B cell (primary cell): ENCODE measurements around the gene CD36. TPM values are rescaled to one million over a fixed set of nuclear protein-coding genes. Genes with fewer than 3 reads are reported as not detected.

Experiments used
- ATAC-seq: fragments of 200-7000 bp; cut with Tn5 transposase; one replicate; pipeline ENCODE4 v1.10.0; 2021; ENCODE audit warnings: low read depth, mild to moderate bottlenecking, moderate number of reproducible peaks, moderate library complexity
- CTCF ChIA-PET: fragments of 350-600 bp; sonication (Branson Sonifier 250); formaldehyde crosslinking; loops from one replicate; lab custom pipeline; 2021; ENCODE audit warnings: antibody characterized with exemption, inconsistent platforms; lab: Charles Lee
- POLR2A ChIA-PET: fragments of 350-600 bp; sonication (Branson Sonifier 250); formaldehyde crosslinking; loops from one replicate; lab custom pipeline; 2021; ENCODE audit warnings: antibody characterized with exemption; lab: Charles Lee
- DNase-seq: peaks from one replicate; pipeline ENCODE4 v3.0.0; 2013
- H2AFZ ChIP-seq: 2 replicates; pipeline ENCODE4 v1.6.1; 2012; ENCODE audit warnings: mild to moderate bottlenecking, low read depth, low read length; ENCODE audit not compliant: insufficient read depth, poor library complexity, severe bottlenecking
- H3K27ac ChIP-seq, 2 donors: 1 replicate in 1 of 2; 2 replicates in 1 of 2; pipeline ENCODE4 v1.5.1; 2012 to 2013; ENCODE audit warnings: low read length in 2 of 2, mild to moderate bottlenecking in 2 of 2, moderate library complexity in 1 of 2
- H3K27me3 ChIP-seq, 4 experiments: fragments of 200-600 bp in 1 of 4; sonication (generic) in 1 of 4; replicated peaks in 1 of 4; 1 replicate in 2 of 4; 2 replicates in 2 of 4; pipeline versions ENCODE4 v1.6.1 to v1.7.0; 2013 to 2016; ENCODE audit warnings: low read length in 3 of 4, mild to moderate bottlenecking in 2 of 4, mixed read lengths in 1 of 4, moderate library complexity in 1 of 4; ENCODE audit not compliant: insufficient read depth in 4 of 4, control insufficient read depth in 3 of 4; ENCODE audit errors: control extremely low read depth in 1 of 4
- H3K36me3 ChIP-seq, 2 experiments: replicated peaks in 1 of 2; 1 replicate in 1 of 2; 2 replicates in 1 of 2; pipeline versions ENCODE4 v1.6.1 to v1.7.1; 2013; ENCODE audit warnings: low read length in 1 of 2; ENCODE audit not compliant: insufficient read depth in 2 of 2, control insufficient read depth in 1 of 2; ENCODE audit errors: control extremely low read depth in 1 of 2, extremely low read depth in 1 of 2
- H3K4me1 ChIP-seq, 2 donors: fragments of 200-600 bp in 1 of 2; sonication (generic) in 1 of 2; 1 replicate in 1 of 2; 2 replicates in 1 of 2; pipeline versions ENCODE4 v1.5.1 to v1.6.1; 2013 to 2017; ENCODE audit warnings: low read length in 2 of 2; ENCODE audit not compliant: control insufficient read depth in 2 of 2, insufficient read depth in 2 of 2
- H3K4me2 ChIP-seq: replicated peaks from 2 replicates; pipeline ENCODE3; 2012; ENCODE audit warnings: mild to moderate bottlenecking, low read depth, low read length; ENCODE audit not compliant: poor library complexity, severe bottlenecking
- H3K4me3 ChIP-seq, 5 experiments: fragments of 200-600 bp in 1 of 5; sonication (generic) in 1 of 5; 1 replicate in 3 of 5; 2 replicates in 2 of 5; pipeline versions ENCODE4 v1.5.1 to v1.7.0; 2011 to 2016; ENCODE audit warnings: low read length in 4 of 5, mild to moderate bottlenecking in 4 of 5, low read depth in 2 of 5, control low read depth in 1 of 5, moderate library complexity in 1 of 5; ENCODE audit not compliant: insufficient read depth in 1 of 5; ENCODE audit errors: control extremely low read depth in 1 of 5, extremely low read depth in 1 of 5
- H3K79me2 ChIP-seq: fragments of 200-600 bp; sonication (generic); one replicate; pipeline ENCODE4 v1.6.0; 2016; ENCODE audit warnings: low read length; ENCODE audit not compliant: control insufficient read depth, insufficient read depth
- H3K9ac ChIP-seq: fragments of 200-600 bp; sonication (generic); 2 replicates; pipeline ENCODE4 v1.6.1; 2017; ENCODE audit warnings: mild to moderate bottlenecking, low read length, moderate library complexity
- H3K9me3 ChIP-seq, 3 donors: one replicate each; pipeline versions ENCODE4 v1.6.1 to v1.7.1; 2013; ENCODE audit warnings: low read length in 2 of 3; ENCODE audit not compliant: control insufficient read depth in 2 of 3, insufficient read depth in 1 of 3; ENCODE audit errors: control extremely low read depth in 1 of 3
- H4K20me1 ChIP-seq: 2 replicates; pipeline ENCODE4 v1.6.0; 2012; ENCODE audit warnings: mild to moderate bottlenecking, low read length; ENCODE audit not compliant: insufficient read depth, control insufficient read depth, poor library complexity, severe bottlenecking
- H3K27ac Mint-ChIP-seq: one replicate; pipeline ENCODE4 v1.8.0; 2021; ENCODE audit warnings: mixed read lengths
- H3K27me3 Mint-ChIP-seq: one replicate; pipeline ENCODE4 v1.8.0; 2021; ENCODE audit warnings: mixed read lengths
- H3K4me1 Mint-ChIP-seq: one replicate; pipeline ENCODE4 v1.8.0; 2021; ENCODE audit warnings: mixed read lengths
- H3K4me3 Mint-ChIP-seq: one replicate; pipeline ENCODE4 v1.8.0; 2021; ENCODE audit warnings: mixed read lengths
- H3K9me3 Mint-ChIP-seq: one replicate; pipeline ENCODE4 v1.8.0; 2022; ENCODE audit warnings: mixed read lengths; ENCODE audit not compliant: insufficient read depth
- EZH2 ChIP-seq: IDR thresholded peaks from 2 replicates; pipeline ENCODE4 v1.6.1; 2012; ENCODE audit warnings: borderline replicate concordance, low read depth, mild to moderate bottlenecking, moderate library complexity, low read length; ENCODE audit not compliant: insufficient read depth, poor library complexity, severe bottlenecking
- WGBS: methylation state at CpG from one replicate; pipeline ENCODE4 v1.1.5; 2013; ENCODE audit warnings: missing lambda C conversion rate; ENCODE audit not compliant: insufficient coverage; 5-methylcytosine and 5-hydroxymethylcytosine counted together
- intact Hi-C: fragments of 100-400 bp; cut with micrococcal nuclease; formaldehyde crosslinking; loops from one replicate; pipeline ENCODE4 v1.10.0; 2022
- polyA plus RNA-seq: library from polyadenylated mRNA; depleted of rRNA; stranded (reverse); fragments of >200 nt; gene quantifications from 2 replicates; pipeline ENCODE4 v1.2.3, GENCODE V29; 2012
- total RNA-seq, 2 donors: library from RNA; stranded (reverse); fragments of 120-200 nt in 1 of 2; gene quantifications; 1 replicate in 1 of 2; 2 replicates in 1 of 2; pipeline versions ENCODE4 v1.2.3 to v1.2.4, GENCODE V29; 2013 to 2022
- TF ChIP-seq, protein P1 (sequence below): fragments of 200-600 bp; IDR thresholded peaks from one replicate; pipeline ENCODE4 v1.8.0; 2022; ENCODE audit warnings: antibody characterized with exemption, mild to moderate bottlenecking

The CD36 gene
- total and polyA plus RNA-seq, 2 donors (not counting 1 experiment from before 2014, with no cell fraction given), result 0.37 to 2.3 TPM

DNA sequence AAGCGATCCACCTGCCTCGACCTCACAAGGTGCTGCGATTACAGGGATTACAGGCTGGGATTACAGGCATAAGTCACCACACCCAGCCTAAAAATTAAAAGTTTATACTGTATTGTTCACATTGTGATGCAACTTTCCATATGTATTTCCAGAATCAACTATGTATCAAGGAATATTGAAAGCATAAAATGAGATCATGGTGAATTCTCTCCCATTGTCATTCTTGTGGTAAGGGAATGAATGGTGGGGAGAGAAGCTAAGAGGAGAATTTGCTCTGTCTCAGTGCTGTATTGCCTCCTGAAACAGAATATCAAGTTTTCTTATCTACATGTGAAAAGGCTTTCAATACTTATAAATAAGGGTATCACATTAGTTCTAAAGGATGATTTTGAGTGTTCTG, 81.7 kb downstream of the CD36 start:
- no peak for ATAC-seq
- no peak overlapping the region for H3K4me3 Mint-ChIP-seq
- no peaks in the 10 kb centered on the region for H3K27me3 Mint-ChIP-seq
- H3K27ac Mint-ChIP-seq, result no peak overlapping the region
- Histone ChIP-seq H3K4me3 (no peak overlapping the region), H3K4me2 (no peak overlapping the region), H3K4me1 (no peaks in the 10 kb centered on the region), H3K9ac (no peak overlapping the region), H2AFZ (no peak overlapping the region), H4K20me1 (no peaks in the 10 kb centered on the region), H3K9me3 (no peaks in the 10 kb centered on the region), H3K27me3 (no peaks in the 10 kb centered on the region), H3K79me2 (no peaks in the 10 kb centered on the region), H3K36me3 (no peaks in the 10 kb centered on the region), H3K27ac (no peak overlapping the region)
- no CpG with 5 or more reads among the region's 3 CpGs for WGBS
- intact Hi-C loops, result no loop called here
- H3K4me1 Mint-ChIP-seq, result no peaks in the 10 kb centered on the region
- DNase-seq, result no peak
- no peak for TF ChIP-seq EZH2
- TF ChIP-seq, protein P1, sequence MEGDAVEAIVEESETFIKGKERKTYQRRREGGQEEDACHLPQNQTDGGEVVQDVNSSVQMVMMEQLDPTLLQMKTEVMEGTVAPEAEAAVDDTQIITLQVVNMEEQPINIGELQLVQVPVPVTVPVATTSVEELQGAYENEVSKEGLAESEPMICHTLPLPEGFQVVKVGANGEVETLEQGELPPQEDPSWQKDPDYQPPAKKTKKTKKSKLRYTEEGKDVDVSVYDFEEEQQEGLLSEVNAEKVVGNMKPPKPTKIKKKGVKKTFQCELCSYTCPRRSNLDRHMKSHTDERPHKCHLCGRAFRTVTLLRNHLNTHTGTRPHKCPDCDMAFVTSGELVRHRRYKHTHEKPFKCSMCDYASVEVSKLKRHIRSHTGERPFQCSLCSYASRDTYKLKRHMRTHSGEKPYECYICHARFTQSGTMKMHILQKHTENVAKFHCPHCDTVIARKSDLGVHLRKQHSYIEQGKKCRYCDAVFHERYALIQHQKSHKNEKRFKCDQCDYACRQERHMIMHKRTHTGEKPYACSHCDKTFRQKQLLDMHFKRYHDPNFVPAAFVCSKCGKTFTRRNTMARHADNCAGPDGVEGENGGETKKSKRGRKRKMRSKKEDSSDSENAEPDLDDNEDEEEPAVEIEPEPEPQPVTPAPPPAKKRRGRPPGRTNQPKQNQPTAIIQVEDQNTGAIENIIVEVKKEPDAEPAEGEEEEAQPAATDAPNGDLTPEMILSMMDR, result no peak
- H3K9me3 Mint-ChIP-seq, result peaks cover 3% of the 10 kb centered on the region
- CTCF ChIA-PET, result no interaction called here
- POLR2A ChIA-PET, result no interaction called here

DNA sequence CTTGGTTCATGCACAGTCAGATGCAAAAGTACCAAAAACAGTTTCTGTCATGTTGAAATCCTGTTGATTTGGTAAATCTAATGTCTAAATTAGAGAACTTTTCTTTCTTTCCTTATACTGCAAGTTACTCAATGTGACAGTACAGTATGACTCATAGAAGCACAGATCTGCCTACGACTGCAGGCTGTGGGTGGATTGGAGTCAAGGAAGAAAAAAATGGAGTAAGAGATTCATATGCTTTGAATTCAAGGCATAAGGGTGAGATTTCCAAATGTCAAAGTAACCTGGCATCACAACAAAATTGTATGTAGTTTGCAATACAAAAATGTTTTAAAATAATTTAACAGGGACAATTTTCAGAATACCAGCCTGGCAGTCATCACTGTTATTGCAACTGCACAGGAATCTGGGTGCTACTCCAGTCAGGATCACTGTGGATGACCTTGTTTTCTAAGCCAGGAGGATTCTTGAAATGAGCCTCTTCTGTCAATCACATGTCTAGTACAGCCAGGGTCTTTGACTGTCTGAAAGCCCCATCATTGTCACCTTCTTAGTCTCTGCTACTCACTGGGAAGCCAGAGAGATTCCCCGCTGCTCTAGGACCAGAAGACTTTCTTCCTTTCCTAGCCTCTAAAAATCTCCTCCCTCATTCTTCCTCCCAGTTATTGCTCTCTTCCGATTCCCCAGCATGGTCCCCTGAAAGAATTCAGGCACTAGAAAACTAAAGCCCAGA, 83.6 kb downstream of the CD36 start:
- ATAC-seq, result no peak
- no peaks in the 10 kb centered on the region for H4K20me1 ChIP-seq
- H3K4me1 ChIP-seq, result no peaks in the 10 kb centered on the region
- CTCF ChIA-PET, result no interaction called here
- H3K4me3 ChIP-seq, result no peak overlapping the region
- H3K27me3 Mint-ChIP-seq, result no peaks in the 10 kb centered on the region
- 93% methylated on average over 1 of the region's 3 CpGs for WGBS
- intact Hi-C loops, result no loop called here
- H3K4me2 ChIP-seq, result no peak overlapping the region
- no peak for DNase-seq
- no peaks in the 10 kb centered on the region for H3K79me2 ChIP-seq
- no peak overlapping the region for H3K27ac Mint-ChIP-seq
- H3K27ac ChIP-seq, result no peak overlapping the region
- peaks cover 3% of the 10 kb centered on the region for H3K9me3 Mint-ChIP-seq
- POLR2A ChIA-PET, result no interaction called here
- H3K27me3 ChIP-seq, result no peaks in the 10 kb centered on the region
- no peak overlapping the region for H3K4me3 Mint-ChIP-seq
- H3K9ac ChIP-seq, result no peak overlapping the region
- H3K4me1 Mint-ChIP-seq, result no peaks in the 10 kb centered on the region
- no peaks in the 10 kb centered on the region for H3K36me3 ChIP-seq
- TF ChIP-seq, protein P1, result no peak
- no peak for TF ChIP-seq EZH2
- H2AFZ ChIP-seq, result no peak overlapping the region
- no peaks in the 10 kb centered on the region for H3K9me3 ChIP-seq
